DOHH2 (cell line): Measurements from ENCODE around the gene PHLDB2.

Experiments
- H3F3A ChIP-seq: fragments of 200-600 bp; sonication (generic), shearing (Covaris generic); 2 replicates; pipeline ENCODE4 v1.6.0; 2016; ENCODE audit warnings: antibody characterized with exemption, mild to moderate bottlenecking; ENCODE audit not compliant: control insufficient read depth, insufficient read depth
- H3K27ac ChIP-seq: fragments of 200-600 bp; sonication (generic); 2 replicates; pipeline ENCODE4 v1.5.1; 2014; ENCODE audit warnings: low read depth, mild to moderate bottlenecking, low read length, moderate library complexity
- H3K27me3 ChIP-seq: fragments of 200-600 bp; sonication (generic); 2 replicates; pipeline ENCODE4 v1.6.1; 2014; ENCODE audit warnings: mild to moderate bottlenecking, low read length, mixed read lengths; ENCODE audit not compliant: control insufficient read depth
- H3K36me3 ChIP-seq: fragments of 200-600 bp; sonication (generic); 2 replicates; pipeline ENCODE4 v1.6.1; 2014; ENCODE audit warnings: mild to moderate bottlenecking, low read length, moderate library complexity, mixed read lengths; ENCODE audit not compliant: control insufficient read depth
- H3K4me1 ChIP-seq: fragments of 200-600 bp; sonication (generic); 2 replicates; pipeline ENCODE4 v1.6.1; 2014; ENCODE audit warnings: mild to moderate bottlenecking, low read length, mixed read lengths; ENCODE audit not compliant: control insufficient read depth
- H3K4me2 ChIP-seq: fragments of 200-600 bp; sonication (generic); 2 replicates; pipeline ENCODE4 v1.6.0; 2014; ENCODE audit warnings: mild to moderate bottlenecking, low read length, moderate library complexity
- H3K4me3 ChIP-seq: fragments of 200-600 bp; sonication (generic); 2 replicates; pipeline ENCODE4 v1.5.1; 2014; ENCODE audit warnings: mild to moderate bottlenecking, low read length, mixed read lengths
- H3K79me2 ChIP-seq: fragments of 200-600 bp; sonication (generic); 2 replicates; pipeline ENCODE4 v1.6.1; 2014; ENCODE audit warnings: mild to moderate bottlenecking, low read length, mixed read lengths; ENCODE audit not compliant: control insufficient read depth
- H3K9me2 ChIP-seq: fragments of 200-600 bp; sonication (generic); replicated peaks from 2 replicates; pipeline ENCODE4 v1.6.1; 2014; ENCODE audit warnings: mild to moderate bottlenecking, low read length, mixed read lengths; ENCODE audit not compliant: control insufficient read depth
- H3K9me3 ChIP-seq: fragments of 200-600 bp; sonication (generic); 2 replicates; pipeline ENCODE4 v1.6.1; 2014; ENCODE audit warnings: antibody characterized with exemption, low read length, mixed read lengths; ENCODE audit not compliant: control insufficient read depth, insufficient read depth
- H4K20me1 ChIP-seq: fragments of 200-600 bp; sonication (generic); 2 replicates; pipeline ENCODE4 v1.6.0; 2014; ENCODE audit warnings: low read depth, mild to moderate bottlenecking, antibody characterized with exemption, low read length, moderate library complexity; ENCODE audit not compliant: control insufficient read depth, insufficient read depth
- EZH2phosphoT487 ChIP-seq: fragments of 200-600 bp; sonication (generic); IDR thresholded peaks from 2 replicates; pipeline ENCODE4 v1.6.1; 2017; ENCODE audit warnings: borderline replicate concordance, mild to moderate bottlenecking, antibody characterized with exemption, low read length, moderate library complexity, mixed read lengths
- TF ChIP-seq, protein P1 (sequence below): fragments of 200-600 bp; sonication (generic); IDR thresholded peaks from one replicate; pipeline ENCODE4 v1.5.1; 2014; ENCODE audit warnings: antibody characterized with exemption, mild to moderate bottlenecking, low read depth, low read length; ENCODE audit not compliant: poor library complexity, severe bottlenecking

PHLDB2 gene

DNA sequence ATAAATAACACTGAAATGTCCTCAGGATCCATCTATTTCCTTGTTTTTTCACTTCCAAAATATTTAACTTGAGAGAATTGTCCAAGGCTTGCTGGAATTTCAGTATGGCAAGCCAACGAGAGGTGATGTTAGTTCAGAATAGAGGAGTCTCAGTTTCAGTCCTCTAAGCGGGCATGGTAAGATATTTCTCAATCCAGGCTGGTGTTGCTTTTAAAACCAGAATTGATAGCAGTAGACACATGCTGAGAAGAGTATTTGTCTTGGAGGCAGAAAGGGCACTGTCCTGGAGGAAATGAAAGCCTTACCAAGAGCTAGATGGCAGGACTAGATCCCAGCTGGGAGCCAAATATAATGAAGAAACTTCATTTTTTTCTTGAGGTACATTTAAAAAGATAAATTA is 23.1 kb downstream of the PHLDB2 start:
- no peak overlapping the region for H3K4me2 ChIP-seq
- no peaks in the 10 kb centered on the region for H3K79me2 ChIP-seq
- no peaks in the 10 kb centered on the region for H3K9me3 ChIP-seq
- no peaks in the 10 kb centered on the region for H3K9me2 ChIP-seq
- H3K36me3 ChIP-seq = no peaks in the 10 kb centered on the region
- H3K27ac ChIP-seq = no peak overlapping the region
- H3K4me3 ChIP-seq = no peak overlapping the region
- H3K4me1 ChIP-seq = no peaks in the 10 kb centered on the region
- no peaks in the 10 kb centered on the region for H3F3A ChIP-seq
- H4K20me1 ChIP-seq = no peaks in the 10 kb centered on the region
- no peaks in the 10 kb centered on the region for H3K27me3 ChIP-seq
- TF ChIP-seq EZH2phosphoT487 = no peak
- TF ChIP-seq, protein P1, sequence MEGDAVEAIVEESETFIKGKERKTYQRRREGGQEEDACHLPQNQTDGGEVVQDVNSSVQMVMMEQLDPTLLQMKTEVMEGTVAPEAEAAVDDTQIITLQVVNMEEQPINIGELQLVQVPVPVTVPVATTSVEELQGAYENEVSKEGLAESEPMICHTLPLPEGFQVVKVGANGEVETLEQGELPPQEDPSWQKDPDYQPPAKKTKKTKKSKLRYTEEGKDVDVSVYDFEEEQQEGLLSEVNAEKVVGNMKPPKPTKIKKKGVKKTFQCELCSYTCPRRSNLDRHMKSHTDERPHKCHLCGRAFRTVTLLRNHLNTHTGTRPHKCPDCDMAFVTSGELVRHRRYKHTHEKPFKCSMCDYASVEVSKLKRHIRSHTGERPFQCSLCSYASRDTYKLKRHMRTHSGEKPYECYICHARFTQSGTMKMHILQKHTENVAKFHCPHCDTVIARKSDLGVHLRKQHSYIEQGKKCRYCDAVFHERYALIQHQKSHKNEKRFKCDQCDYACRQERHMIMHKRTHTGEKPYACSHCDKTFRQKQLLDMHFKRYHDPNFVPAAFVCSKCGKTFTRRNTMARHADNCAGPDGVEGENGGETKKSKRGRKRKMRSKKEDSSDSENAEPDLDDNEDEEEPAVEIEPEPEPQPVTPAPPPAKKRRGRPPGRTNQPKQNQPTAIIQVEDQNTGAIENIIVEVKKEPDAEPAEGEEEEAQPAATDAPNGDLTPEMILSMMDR = no peak

DNA sequence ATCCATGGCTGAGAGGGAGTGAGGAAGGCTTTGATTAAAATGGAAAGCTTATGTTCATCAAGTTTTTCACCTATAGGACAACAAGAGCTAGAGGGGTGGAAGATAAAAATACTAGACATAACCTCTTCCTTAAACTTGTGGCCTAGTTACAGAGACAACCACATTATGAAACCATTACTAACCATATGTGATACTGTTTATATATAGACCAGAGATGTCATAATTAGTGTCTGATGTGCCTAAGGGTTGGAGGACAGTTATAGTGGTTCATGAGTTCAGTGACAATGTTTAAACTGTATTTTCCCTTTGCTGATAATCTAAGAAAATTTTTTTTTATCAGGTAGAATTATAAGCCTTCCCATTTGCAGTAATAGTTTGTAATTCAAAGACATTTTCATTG is 23.7 kb downstream of the PHLDB2 start:
- Histone ChIP-seq H3K4me1 (no peaks in the 10 kb centered on the region), H3K27ac (no peak overlapping the region), H3K4me2 (no peak overlapping the region), H3K36me3 (no peaks in the 10 kb centered on the region), H3K9me3 (no peaks in the 10 kb centered on the region), H3K27me3 (no peaks in the 10 kb centered on the region), H3K9me2 (no peaks in the 10 kb centered on the region), H3F3A (no peaks in the 10 kb centered on the region), H4K20me1 (no peaks in the 10 kb centered on the region), H3K79me2 (no peaks in the 10 kb centered on the region), H3K4me3 (no peak overlapping the region)
- no peak for TF ChIP-seq EZH2phosphoT487
- TF ChIP-seq, protein P1 = no peak

DNA sequence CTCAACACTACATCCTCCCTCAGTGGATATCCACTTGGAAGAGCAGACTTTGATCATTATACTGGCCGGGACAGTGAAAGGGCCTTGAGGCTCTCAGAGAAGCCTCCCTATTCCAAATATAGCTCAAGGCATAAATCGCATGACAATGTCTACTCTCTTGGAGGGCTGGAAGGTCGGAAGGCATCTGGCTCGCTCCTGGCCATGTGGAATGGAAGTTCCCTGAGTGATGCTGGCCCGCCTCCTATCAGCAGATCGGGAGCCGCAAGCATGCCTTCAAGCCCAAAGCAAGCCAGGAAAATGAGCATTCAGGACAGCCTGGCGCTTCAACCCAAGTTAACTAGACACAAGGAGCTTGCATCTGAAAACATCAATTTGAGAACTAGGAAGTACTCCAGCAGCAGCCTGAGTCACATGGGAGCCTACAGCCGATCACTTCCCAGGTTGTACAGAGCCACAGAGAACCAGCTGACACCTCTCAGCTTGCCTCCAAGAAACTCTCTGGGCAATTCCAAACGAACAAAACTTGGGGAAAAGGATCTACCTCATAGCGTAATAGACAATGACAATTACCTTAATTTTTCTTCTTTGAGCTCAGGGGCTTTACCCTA is 25.4 kb downstream of the PHLDB2 start:
- Histone ChIP-seq H3K27ac (no peak overlapping the region), H3F3A (no peaks in the 10 kb centered on the region), H3K36me3 (no peaks in the 10 kb centered on the region), H3K4me2 (no peak overlapping the region), H3K4me1 (no peaks in the 10 kb centered on the region), H4K20me1 (no peaks in the 10 kb centered on the region), H3K4me3 (no peak overlapping the region), H3K9me3 (no peaks in the 10 kb centered on the region), H3K9me2 (no peaks in the 10 kb centered on the region), H3K79me2 (no peaks in the 10 kb centered on the region), H3K27me3 (no peaks in the 10 kb centered on the region)
- TF ChIP-seq, protein P1 = no peak
- TF ChIP-seq EZH2phosphoT487 = no peak

DNA sequence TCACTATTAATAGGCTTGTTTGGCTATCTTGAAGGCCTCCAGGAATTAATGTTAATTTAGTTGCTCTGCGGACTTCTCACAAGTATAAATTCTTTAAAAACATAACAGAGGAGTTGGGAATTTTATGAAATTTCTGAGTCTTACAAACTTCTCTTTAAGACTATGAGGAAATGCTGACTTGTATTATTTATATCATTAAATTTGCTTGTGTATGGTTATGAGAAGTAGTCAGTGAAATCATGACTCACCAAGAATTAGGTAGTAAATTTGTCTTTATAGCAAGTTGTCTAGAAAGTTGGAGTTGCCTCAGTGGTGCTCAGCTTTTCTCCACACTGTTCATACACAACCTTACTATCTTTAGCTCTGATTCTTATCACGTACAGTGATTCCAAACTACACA is 26.5 kb downstream of the PHLDB2 start:
- H3K4me1 ChIP-seq = no peaks in the 10 kb centered on the region
- H3K36me3 ChIP-seq = no peaks in the 10 kb centered on the region
- no peak overlapping the region for H3K4me3 ChIP-seq
- no peak overlapping the region for H3K27ac ChIP-seq
- H3K4me2 ChIP-seq = no peak overlapping the region
- H3K27me3 ChIP-seq = no peaks in the 10 kb centered on the region
- TF ChIP-seq EZH2phosphoT487 = no peak
- TF ChIP-seq, protein P1 = no peak
- no peaks in the 10 kb centered on the region for H3F3A ChIP-seq
- no peaks in the 10 kb centered on the region for H3K9me3 ChIP-seq
- no peaks in the 10 kb centered on the region for H3K9me2 ChIP-seq
- H3K79me2 ChIP-seq = no peaks in the 10 kb centered on the region
- no peaks in the 10 kb centered on the region for H4K20me1 ChIP-seq
